GM12892 (cell line): ENCODE measurements around the gene MYH9.

Experiments
- POLR2A ChIP-seq: IDR thresholded peaks from 2 replicates; pipeline ENCODE4 v1.6.1; 2011; ENCODE audit warnings: low read depth, low read length, control low read depth
- POLR2AphosphoS5 ChIP-seq: IDR thresholded peaks from 2 replicates; pipeline ENCODE4 v1.6.1; 2011; ENCODE audit warnings: low read depth, low read length, control low read depth

DNA sequence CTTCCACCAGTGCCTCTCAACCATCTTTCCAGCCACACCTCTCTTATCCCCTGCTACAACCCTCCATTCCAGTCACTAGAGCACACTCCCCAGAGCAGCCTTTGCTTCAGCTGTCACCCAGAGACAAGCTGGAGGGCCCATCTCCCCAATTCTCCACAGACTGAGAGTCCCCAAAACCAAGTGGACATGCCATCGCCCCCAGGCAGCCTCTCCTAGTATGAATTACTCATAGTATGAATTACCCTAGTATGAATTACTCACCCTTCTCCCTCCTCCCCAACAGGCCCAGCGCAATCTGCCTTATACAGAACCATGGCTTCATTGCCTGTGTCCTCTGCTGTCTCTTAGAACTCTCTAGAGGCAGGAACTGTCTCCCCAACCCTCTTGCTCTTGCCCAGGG, 24.8 kb downstream of the MYH9 start:
- TF ChIP-seq POLR2A = no peak
- TF ChIP-seq POLR2AphosphoS5 = no peak
